Stimulated activated CD4-positive, alpha-beta T cell treated with anti-CD3 and anti-CD28 coated beads, Interleukin-15, amount 100 ng/mL, for 1 hour (primary cell): ENCODE results near the gene RECK.
A peak's percentile ranks its signal among the peaks of the same experiment; 100 is the strongest.

Source experiments
- DNase-seq, 2 donors: peaks; one replicate each; pipeline ENCODE4 v3.0.0-alpha.2; 2020; ENCODE audit warnings: low read depth in 1 of 2, low spot score in 1 of 2

Gene RECK

GRCh38 chr9:36023260-36024048 lies 13.3 kb upstream of the RECK start:
- DNase-seq: peak; percentile 31 to 37

GRCh38 chr9:36025746-36026145 lies 11.0 kb upstream of the RECK start:
- DNase-seq: no peak

GRCh38 chr9:36029202-36029601 lies 7.5 kb upstream of the RECK start:
- no peak for DNase-seq

- DNase-seq: no peak
Observed at GRCh38 chr9:36029765-36030528, 6.8 kb upstream of the RECK start.

- DNase-seq: no peak
Observed at GRCh38 chr9:36030871-36031270, 5.8 kb upstream of the RECK start.

- DNase-seq: no peak
Observed at GRCh38 chr9:36031774-36032555, 4.7 kb upstream of the RECK start.

- no peak for DNase-seq
Observed at GRCh38 chr9:36033788-36034187, 2.9 kb upstream of the RECK start.

GRCh38 chr9:36034234-36034633 lies 2.5 kb upstream of the RECK start:
- no peak for DNase-seq

GRCh38 chr9:36035006-36035405 lies 1.7 kb upstream of the RECK start:
- DNase-seq: no peak

- DNase-seq: no peak
Observed at GRCh38 chr9:36036253-36036779, 397 bp upstream of the RECK start.

GRCh38 chr9:36037549-36038122 lies 923 bp downstream of the RECK start:
- DNase-seq: peak in 1 of 2 donors; percentile 3

GRCh38 chr9:36039121-36039520 lies 2.4 kb downstream of the RECK start:
- DNase-seq: no peak

- no peak for DNase-seq
Observed at GRCh38 chr9:36039696-36040095, 3.0 kb downstream of the RECK start.

GRCh38 chr9:36040271-36040925 lies 3.7 kb downstream of the RECK start:
- no peak for DNase-seq

- DNase-seq: no peak
Observed at GRCh38 chr9:36041506-36041905, 4.8 kb downstream of the RECK start.

- DNase-seq: no peak
Observed at GRCh38 chr9:36045610-36046009, 8.9 kb downstream of the RECK start.

- DNase-seq: no peak
Observed at GRCh38 chr9:36046923-36047322, 10.2 kb downstream of the RECK start.

- DNase-seq: no peak
Observed at GRCh38 chr9:36049408-36049807, 12.7 kb downstream of the RECK start.

GRCh38 chr9:36050476-36050875 lies 13.8 kb downstream of the RECK start:
- DNase-seq: no peak

- no peak for DNase-seq
Observed at GRCh38 chr9:36051317-36051716, 14.6 kb downstream of the RECK start.

- no peak for DNase-seq
Observed at GRCh38 chr9:36053971-36054370, 17.3 kb downstream of the RECK start.
